MM.1S (cell line): ENCODE results near the gene AEN.

Experiments
- CTCF ChIP-seq: fragments of 300-600 bp; sonication (generic); IDR thresholded peaks from 2 replicates; pipeline ENCODE4 v1.5.1; 2016; ENCODE audit warnings: antibody characterized with exemption, low read length, mixed read lengths
- EZH2phosphoT487 ChIP-seq: fragments of 300-600 bp; sonication (generic); IDR thresholded peaks from 2 replicates; pipeline ENCODE4 v1.6.1; 2018; ENCODE audit warnings: antibody characterized with exemption, low read length

- TF ChIP-seq CTCF (no peak), EZH2phosphoT487 (no peak)
Measured at GRCh38 chr15:88627463-88627862, 6.3 kb downstream of the AEN start.
